ENCODE data around the gene PRKAR1A.

- TF ChIP-seq CTCF (IDR thresholded peaks at IDR 0.05) (no peak), EP300 (IDR thresholded peaks at IDR 0.05) (no peak), POLR2A (IDR thresholded peaks at IDR 0.05) (no peak)
Measured at GRCh38 chr17:68576811-68577496, 64.7 kb downstream of the PRKAR1A start.

All from gastroesophageal sphincter (tissue), 3 donors.